A673 (cell line): ENCODE data around the gene ACACA. TPM values are rescaled to one million over a fixed set of nuclear protein-coding genes. Genes with fewer than 3 reads are reported as not detected.
A peak's percentile ranks its signal among the peaks of the same experiment; 100 is the strongest.
"Not testable (repeated sequence)": the region's sequence is repeated elsewhere in the genome, so short reads cannot be mapped to it uniquely, and the experiment has no call there.

Experiments
- BruUV-seq: library from RNA; stranded (reverse); fragments of 400-500 nt; replicated peaks from 2 replicates; lab custom pipeline; 2021; lab: Mats Ljungman, UMichigan
- CTCF ChIA-PET: fragments of 300-600 bp; sonication (Branson Sonifier 250); formaldehyde crosslinking; loops from one replicate; lab custom pipeline; 2022; ENCODE audit warnings: antibody characterized with exemption; lab: Charles Lee
- POLR2A ChIA-PET: fragments of 300-600 bp; sonication (Branson Sonifier 250); formaldehyde crosslinking; loops from one replicate; lab custom pipeline; 2022; ENCODE audit warnings: antibody characterized with exemption; ENCODE audit not compliant: low non-redundant PET; lab: Charles Lee
- DNase-seq: peaks from one replicate; pipeline ENCODE4 v3.0.0-alpha.2; 2015; ENCODE audit warnings: low spot score
- H3K27ac ChIP-seq: fragments of 200-600 bp; sonication (generic); 2 replicates; pipeline ENCODE4 v1.5.1; 2016; ENCODE audit warnings: mixed run types, low read depth, mild to moderate bottlenecking, mixed read lengths, antibody characterized with exemption, low read length; ENCODE audit not compliant: poor library complexity, severe bottlenecking
- H3K27me3 ChIP-seq: fragments of 200-600 bp; sonication (generic); replicated peaks from 2 replicates; pipeline ENCODE4 v1.6.1; 2017; ENCODE audit warnings: mixed run types, low read depth, mild to moderate bottlenecking, mixed read lengths, antibody characterized with exemption, low read length; ENCODE audit not compliant: insufficient read depth, poor library complexity
- H3K36me3 ChIP-seq: fragments of 200-600 bp; sonication (generic); 2 replicates; pipeline ENCODE4 v1.6.1; 2016; ENCODE audit warnings: mixed run types, mild to moderate bottlenecking, mixed read lengths, antibody characterized with exemption, low read length; ENCODE audit not compliant: insufficient read depth, poor library complexity, severe bottlenecking
- H3K4me1 ChIP-seq: fragments of 200-600 bp; sonication (generic); 2 replicates; pipeline ENCODE4 v1.6.1; 2017; ENCODE audit warnings: mixed run types, mild to moderate bottlenecking, mixed read lengths, antibody characterized with exemption, low read length; ENCODE audit not compliant: insufficient read depth, poor library complexity, severe bottlenecking
- H3K4me3 ChIP-seq: fragments of 200-600 bp; sonication (generic); 2 replicates; pipeline ENCODE4 v1.5.1; 2016; ENCODE audit warnings: low read depth, mixed run types, mild to moderate bottlenecking, mixed read lengths, low read length; ENCODE audit not compliant: poor library complexity, severe bottlenecking
- H3K9me3 ChIP-seq: fragments of 200-600 bp; sonication (generic); 2 replicates; pipeline ENCODE4 v1.6.1; 2016; ENCODE audit warnings: mixed run types, low read depth, mild to moderate bottlenecking, mixed read lengths, antibody characterized with exemption, low read length; ENCODE audit not compliant: poor library complexity, severe bottlenecking
- CTCF ChIP-seq: fragments of 300-800, 200-600 bp; sonication (generic); conservative IDR thresholded peaks from 2 replicates; pipeline ENCODE4 v1.5.1; 2017; ENCODE audit warnings: low read depth, mild to moderate bottlenecking, antibody characterized with exemption, low read length, moderate library complexity, mixed read lengths
- EZH2 ChIP-seq: fragments of 200-600 bp; sonication (generic); IDR thresholded peaks from 2 replicates; pipeline ENCODE4 v1.6.1; 2017; ENCODE audit warnings: borderline replicate concordance, low read depth, mild to moderate bottlenecking, mixed read lengths, antibody characterized with exemption, low read length; ENCODE audit not compliant: poor library complexity, severe bottlenecking
- intact Hi-C: fragments of 100-400 bp; cut with micrococcal nuclease; formaldehyde crosslinking; loops from one replicate; pipeline ENCODE4 v1.10.0; 2022; ENCODE audit not compliant: unreplicated experiment
- total RNA-seq: library from RNA; stranded (reverse); gene quantifications from 2 replicates; pipeline ENCODE4 v1.2.3, GENCODE V29; 2021

Gene ACACA
- total RNA-seq, 1 experiment from 2014 or later, result 68.3 TPM

GRCh38 chr17:37359682-37360188 lies 46.9 kb downstream of the ACACA start:
- no peaks in the 10 kb centered on the region for H3K27me3 ChIP-seq
- intact Hi-C loops, result loop anchor here (10.0 kb wide), 1 partner anchor 245 kb away; the partner anchor contains the start of gene SYNRG
- no peak overlapping the region for H3K27ac ChIP-seq
- ChIA-PET POLR2A (interaction anchor here (0.6 kb wide), 2 partner anchors 429 to 641 kb away, joined by 4 to 5 read pairs; no protein-coding TSS in a partner anchor), CTCF (interaction anchor here (0.6 kb wide), 1 partner anchor 14 kb away, joined by 3 read pairs; no protein-coding TSS in a partner anchor)
- peak overlapping the region; percentile 86 for H3K4me3 ChIP-seq
- H3K36me3 ChIP-seq, result no peaks in the 10 kb centered on the region
- DNase-seq, result no peak
- no peaks in the 10 kb centered on the region for H3K4me1 ChIP-seq
- H3K9me3 ChIP-seq, result no peaks in the 10 kb centered on the region
- BruUV-seq, result no TSS peak
- TF ChIP-seq CTCF, result no peak
- no peak for TF ChIP-seq EZH2

- H3K36me3 ChIP-seq, result no peaks in the 10 kb centered on the region
- H3K27ac ChIP-seq, result peak overlapping the region; percentile 70
- no peaks in the 10 kb centered on the region for H3K27me3 ChIP-seq
- peak overlapping the region; percentile 86 for H3K4me3 ChIP-seq
- TF ChIP-seq EZH2, result no peak
- TF ChIP-seq CTCF, result no peak
- intact Hi-C loops, result loop anchor here (10.0 kb wide), 1 partner anchor 246 kb away; the partner anchor contains the start of gene SYNRG
- ChIA-PET POLR2A (interaction anchor here (0.6 kb wide), 1 partner anchor 429 kb away, joined by 5 read pairs; no protein-coding TSS in a partner anchor), CTCF (no interaction called here)
- no TSS peak for BruUV-seq
- H3K4me1 ChIP-seq, result no peaks in the 10 kb centered on the region
- peak; percentile 68 for DNase-seq
- no peaks in the 10 kb centered on the region for H3K9me3 ChIP-seq
Measured at GRCh38 chr17:37358830-37359681, 47.6 kb downstream of the ACACA start.

- intact Hi-C loops, result loop anchor here (10.0 kb wide), 1 partner anchor 247 kb away; the partner anchor contains the start of gene SYNRG
- TF ChIP-seq CTCF, result no peak
- no peaks in the 10 kb centered on the region for H3K4me1 ChIP-seq
- no peaks in the 10 kb centered on the region for H3K27me3 ChIP-seq
- no peaks in the 10 kb centered on the region for H3K36me3 ChIP-seq
- DNase-seq, result peak; percentile 56
- no peaks in the 10 kb centered on the region for H3K9me3 ChIP-seq
- no TSS peak for BruUV-seq
- peak overlapping the region; percentile 86 for H3K4me3 ChIP-seq
- ChIA-PET POLR2A (no interaction called here), CTCF (no interaction called here)
- H3K27ac ChIP-seq, result peak overlapping the region; percentile 70
Measured at GRCh38 chr17:37358098-37358829, 48.4 kb downstream of the ACACA start.

GRCh38 chr17:37356796-37357569 lies 49.7 kb downstream of the ACACA start:
- H3K4me3 ChIP-seq, result peak overlapping the region; percentile 86
- H3K9me3 ChIP-seq, H3K36me3 ChIP-seq, CTCF ChIA-PET, POLR2A ChIA-PET, H3K27me3 ChIP-seq, BruUV-seq, H3K27ac ChIP-seq, DNase-seq, H3K4me1 ChIP-seq: not testable (repeated sequence)
- intact Hi-C loops, result loop anchor here (10.0 kb wide), 1 partner anchor 248 kb away; the partner anchor contains the start of gene SYNRG
